GM19099 (cell line): Measurements from ENCODE around the gene ADGRL3.

Experiments used
- POLR2A ChIP-seq: IDR thresholded peaks from 3 replicates; pipeline ENCODE4 v1.6.1; 2011; ENCODE audit warnings: low read depth; ENCODE audit not compliant: insufficient read length; ENCODE audit errors: extremely low read depth

The ADGRL3 gene

DNA sequence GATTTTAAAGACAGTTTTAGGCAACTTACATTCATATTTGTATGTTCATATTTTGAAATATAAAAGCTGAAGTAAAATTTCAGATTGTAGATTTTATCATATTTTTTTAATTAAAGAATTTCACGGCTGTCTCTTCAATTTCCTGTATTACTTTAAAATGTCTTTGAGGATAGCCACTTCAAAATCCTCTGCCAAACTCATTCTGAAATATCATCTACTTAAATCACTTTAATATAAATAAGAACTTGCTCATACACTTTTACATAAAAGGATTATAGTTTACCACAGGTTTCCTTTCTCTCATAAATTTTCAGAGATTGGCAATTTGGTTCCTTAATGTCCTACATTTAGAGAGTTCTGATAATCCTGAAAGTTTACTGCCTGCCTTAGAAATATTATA, 478.2 kb downstream of the ADGRL3 start:
- TF ChIP-seq POLR2A: no peak

DNA sequence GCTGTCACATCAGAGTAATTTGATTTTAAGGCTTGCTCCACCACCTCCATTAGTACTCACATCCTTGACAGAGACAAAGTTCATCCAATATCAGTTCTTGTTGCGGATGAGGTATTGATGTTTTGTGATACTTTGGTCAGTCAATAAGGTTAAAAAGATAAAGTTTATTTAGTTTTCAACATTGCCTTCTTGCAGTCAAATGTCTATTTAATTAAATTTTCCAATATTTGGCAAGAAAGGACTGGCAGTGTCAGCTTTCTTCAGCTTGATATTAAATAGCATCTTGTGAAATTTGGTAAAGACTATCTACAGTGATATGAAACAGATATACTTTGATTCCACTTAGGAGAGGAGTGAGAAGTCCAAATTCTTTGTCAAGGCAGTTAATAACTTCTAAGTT, 493.4 kb downstream of the ADGRL3 start:
- TF ChIP-seq POLR2A: no peak

DNA sequence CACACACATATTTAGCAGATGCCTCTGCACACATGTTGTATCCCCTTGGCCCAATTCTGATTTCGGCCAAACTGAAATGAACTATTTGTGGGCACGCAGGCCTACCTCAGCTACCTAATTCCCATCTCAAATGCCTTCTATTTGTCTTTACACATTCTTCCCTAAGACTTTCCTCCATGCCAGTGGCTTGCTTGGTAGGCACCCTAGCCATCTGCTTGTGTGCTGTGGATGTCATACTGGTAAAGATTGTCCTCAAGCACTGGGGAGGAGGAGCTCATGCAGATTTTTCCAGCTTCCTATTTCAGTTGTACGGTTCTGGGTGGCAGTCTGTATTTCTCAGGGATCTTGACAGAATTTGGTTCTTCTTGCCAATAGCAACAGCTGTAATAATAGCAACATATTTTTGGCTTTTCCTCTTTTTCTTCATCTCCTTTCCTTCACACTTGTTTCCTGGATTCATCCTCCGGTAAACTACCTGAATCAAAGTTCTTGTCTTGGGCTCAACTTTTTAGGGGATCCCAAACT, 514.3 kb downstream of the ADGRL3 start:
- no peak for TF ChIP-seq POLR2A

DNA sequence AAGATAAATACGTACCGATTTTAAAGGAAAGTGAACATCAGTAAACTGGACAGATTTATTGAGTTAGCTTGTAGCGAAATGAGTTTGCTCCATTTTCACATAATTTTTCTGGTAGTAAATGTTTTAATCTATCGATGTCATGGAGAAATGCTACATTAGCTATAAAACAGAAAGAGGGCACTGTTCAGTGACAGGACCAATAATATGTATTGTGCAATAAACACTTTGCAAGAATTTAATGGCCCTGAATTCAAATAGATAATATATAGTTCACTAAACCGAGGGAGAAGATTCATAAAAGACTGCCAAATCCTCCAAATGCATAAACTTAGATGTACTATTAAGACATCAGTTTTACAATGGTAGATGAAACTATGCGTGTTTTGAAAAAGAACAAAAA, 516.3 kb downstream of the ADGRL3 start:
- TF ChIP-seq POLR2A: no peak

DNA sequence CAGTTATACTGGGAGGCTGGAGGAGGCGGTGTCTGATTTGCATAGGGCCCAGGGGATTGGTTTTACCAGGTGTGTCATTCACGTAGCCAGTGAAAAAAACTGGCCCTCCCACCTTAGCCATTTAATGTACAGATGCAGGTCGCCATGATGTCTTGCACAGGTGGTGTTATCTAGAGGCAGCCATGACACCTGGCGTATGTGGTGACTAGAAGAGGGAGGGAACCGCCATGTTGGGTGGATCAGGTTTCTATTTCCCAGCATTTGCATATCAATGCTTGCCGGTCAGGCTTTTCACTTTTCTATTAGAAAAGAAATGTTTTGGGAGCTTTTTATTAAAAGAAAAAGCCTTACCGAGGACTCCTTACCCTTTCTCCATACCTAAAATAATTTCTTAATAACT, 523.4 kb downstream of the ADGRL3 start:
- no peak for TF ChIP-seq POLR2A

DNA sequence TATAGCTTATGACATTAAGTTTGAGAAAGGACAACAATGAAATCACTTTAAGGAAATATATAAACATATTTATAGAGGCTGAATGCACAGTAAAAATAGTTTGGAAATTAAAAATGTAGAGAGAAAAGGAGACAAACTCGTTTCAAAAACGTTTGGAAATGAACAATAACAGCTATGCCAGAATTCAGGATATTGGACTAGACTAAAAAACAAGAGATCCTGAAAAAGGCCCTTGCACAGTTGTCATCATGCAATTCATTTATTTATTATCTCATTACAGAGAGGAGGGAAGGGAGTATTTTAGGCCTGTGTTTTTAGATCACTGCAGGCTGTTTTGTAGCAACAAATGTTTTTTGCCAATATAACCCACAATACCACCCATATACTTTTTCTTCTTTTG, 527.2 kb downstream of the ADGRL3 start:
- no peak for TF ChIP-seq POLR2A

DNA sequence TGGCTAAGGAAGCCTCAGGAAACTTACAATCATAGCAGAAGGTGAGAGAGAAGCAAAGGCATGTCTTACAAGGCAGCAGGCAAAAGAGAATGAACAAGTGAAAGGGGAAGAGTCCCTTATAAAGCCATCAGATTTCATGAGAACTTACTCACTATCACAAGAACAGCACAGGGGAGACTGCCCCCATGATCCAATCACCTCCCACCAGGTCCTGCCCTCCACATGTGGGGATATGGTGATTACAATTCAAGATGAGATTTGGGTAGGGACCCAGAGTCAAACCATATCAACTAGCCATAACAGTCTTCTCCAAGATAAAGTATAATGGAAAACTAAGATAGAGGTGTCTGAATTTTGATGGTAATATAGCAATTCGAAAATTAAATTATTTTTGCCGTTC, 534.3 kb downstream of the ADGRL3 start:
- TF ChIP-seq POLR2A: no peak

DNA sequence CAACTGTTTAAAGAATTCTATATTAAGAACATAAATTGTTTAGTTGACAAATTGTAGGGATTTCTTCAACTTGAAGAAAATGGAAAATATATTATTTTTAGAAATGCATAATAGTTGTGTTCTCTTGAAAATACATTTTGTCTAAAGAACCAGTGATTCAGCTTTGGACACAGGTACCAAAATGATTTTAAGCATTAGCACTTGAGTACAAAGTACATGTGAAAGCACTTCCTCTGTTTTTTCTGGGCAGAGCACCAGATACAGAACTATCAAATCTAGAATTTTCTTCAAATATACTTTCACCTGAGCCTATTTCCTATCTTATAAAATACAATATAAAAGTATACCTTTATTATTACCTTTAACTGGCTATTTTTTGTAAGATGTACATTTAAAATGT, 539.8 kb downstream of the ADGRL3 start:
- no peak for TF ChIP-seq POLR2A

DNA sequence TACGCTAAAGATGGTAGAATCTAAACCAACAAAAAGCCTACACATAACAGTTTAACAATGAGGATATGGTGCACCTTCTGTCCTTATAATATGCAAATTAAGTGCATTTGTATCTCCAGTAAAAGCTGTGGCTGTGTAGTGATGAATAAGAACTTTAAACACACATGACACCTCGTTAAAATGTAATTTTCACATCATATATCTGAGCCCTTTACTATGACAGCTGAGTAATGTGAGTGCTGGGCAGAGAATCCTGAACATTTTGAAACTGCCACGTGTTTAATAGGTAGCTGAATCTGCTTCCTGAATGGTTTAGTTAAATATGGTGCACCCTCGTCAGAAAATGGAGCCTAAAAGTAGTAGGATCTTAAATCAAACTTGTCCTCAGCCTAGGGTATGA, 540.8 kb downstream of the ADGRL3 start:
- no peak for TF ChIP-seq POLR2A

DNA sequence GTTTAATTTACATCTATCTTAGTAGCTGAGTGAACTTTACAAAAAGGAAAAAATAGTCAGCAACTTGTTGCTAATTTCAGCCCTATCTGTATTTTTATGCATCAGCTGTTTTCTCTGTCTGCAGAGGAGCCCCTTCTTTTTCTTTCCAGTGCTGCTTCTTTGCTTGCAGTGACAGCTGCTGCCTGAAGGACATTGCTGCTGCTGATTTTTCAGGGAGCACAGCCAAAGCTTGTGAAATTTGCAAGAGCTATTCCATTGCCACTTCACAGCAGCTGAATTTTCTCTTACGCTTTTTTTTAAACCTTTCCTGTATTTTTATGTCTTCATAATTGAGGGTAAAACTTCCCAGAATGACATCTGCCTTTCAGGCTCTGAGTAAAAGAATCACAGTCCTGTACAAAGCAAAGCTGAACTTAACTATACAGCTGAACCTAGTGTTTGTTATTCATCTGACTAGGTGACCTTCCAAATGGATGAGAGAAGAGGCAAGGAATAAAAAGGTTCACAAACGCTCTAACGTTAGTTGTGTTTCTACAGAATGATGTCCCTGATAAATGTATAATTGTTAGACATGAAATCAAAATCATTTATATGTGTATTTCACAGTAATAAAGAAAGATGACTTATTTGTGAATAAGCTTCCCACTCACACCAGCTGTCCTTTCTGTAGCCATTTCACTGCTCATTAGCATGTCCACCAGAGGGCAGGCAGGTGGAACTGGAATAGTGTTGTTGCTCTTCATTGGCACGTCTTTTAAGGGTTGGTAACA, 541.4 kb downstream of the ADGRL3 start:
- TF ChIP-seq POLR2A: no peak

DNA sequence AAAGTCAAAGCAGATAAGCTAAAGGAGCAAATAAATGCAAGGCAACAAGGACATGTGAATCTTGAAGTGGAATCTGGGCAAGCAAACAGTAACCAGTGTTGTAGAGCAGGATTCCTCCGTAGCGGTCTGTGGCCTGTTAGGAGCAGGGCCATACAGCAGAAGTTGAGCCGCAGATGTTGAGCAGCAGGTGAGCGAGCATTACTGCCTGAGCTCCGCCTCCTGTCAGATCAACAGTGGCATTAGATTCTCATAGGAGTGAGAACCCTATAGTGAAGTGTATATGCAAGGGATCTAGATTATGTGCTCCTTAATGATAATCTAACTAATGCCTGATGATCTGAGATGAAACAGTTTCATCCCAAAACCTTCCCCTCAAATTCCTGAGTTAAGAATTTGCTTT, 550.7 kb downstream of the ADGRL3 start:
- TF ChIP-seq POLR2A: no peak

DNA sequence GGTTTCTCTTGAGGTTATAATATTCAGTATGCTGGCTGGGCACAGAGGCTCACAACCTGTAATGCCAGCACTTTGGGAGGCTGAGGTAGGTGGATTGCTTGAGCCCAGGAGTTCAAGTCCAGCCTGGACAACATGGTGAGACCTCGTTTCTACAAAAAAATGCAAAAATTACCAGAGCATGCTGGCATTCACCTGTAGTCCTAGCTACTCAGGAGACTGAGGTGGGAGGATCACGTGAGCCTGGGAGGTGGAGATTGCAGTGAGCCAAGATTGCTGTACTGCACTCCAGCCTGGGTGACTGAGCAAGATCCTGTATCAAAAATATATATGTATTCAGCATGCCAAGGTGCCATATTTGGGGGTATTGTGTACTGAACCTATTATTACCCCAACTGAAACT, 552.5 kb downstream of the ADGRL3 start:
- TF ChIP-seq POLR2A: no peak

DNA sequence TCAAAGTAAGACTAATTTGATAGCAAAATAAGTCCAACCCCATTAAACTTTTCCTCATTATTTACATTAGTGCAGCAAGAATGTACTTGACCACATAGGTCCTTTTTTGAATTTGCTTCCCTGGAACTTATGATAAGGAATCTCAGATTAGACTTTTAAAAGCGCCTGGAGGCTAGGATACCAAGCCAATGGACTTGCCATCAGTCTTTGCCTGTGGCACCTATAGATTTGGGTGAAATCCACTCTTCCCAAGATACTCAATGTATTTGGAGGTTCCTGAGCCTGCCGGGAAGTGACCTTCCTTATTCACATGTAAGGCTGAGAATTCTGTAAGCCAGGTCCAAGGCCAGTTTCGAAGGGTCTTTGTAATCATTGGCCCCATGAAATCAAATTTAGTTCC, 553.6 kb downstream of the ADGRL3 start:
- no peak for TF ChIP-seq POLR2A

DNA sequence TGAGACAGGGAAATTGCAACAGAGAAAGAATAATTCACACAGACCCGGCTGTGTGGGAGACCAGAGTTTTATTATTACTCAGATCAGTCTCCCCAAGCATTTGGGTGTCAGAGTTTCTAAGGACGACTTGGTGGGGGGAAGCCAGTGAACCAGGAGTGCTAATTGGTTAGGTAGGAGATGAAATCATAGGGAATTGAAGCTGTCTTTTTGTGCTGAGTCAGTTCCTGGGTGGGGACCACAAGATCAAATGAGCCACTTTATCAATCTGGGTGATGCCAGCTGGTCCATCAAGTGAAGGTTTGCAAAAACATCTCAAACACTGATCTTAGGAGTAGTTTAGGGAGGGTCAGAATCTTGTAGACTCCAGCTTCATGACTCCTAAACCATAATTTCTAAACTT, 560.7 kb downstream of the ADGRL3 start:
- TF ChIP-seq POLR2A: no peak

DNA sequence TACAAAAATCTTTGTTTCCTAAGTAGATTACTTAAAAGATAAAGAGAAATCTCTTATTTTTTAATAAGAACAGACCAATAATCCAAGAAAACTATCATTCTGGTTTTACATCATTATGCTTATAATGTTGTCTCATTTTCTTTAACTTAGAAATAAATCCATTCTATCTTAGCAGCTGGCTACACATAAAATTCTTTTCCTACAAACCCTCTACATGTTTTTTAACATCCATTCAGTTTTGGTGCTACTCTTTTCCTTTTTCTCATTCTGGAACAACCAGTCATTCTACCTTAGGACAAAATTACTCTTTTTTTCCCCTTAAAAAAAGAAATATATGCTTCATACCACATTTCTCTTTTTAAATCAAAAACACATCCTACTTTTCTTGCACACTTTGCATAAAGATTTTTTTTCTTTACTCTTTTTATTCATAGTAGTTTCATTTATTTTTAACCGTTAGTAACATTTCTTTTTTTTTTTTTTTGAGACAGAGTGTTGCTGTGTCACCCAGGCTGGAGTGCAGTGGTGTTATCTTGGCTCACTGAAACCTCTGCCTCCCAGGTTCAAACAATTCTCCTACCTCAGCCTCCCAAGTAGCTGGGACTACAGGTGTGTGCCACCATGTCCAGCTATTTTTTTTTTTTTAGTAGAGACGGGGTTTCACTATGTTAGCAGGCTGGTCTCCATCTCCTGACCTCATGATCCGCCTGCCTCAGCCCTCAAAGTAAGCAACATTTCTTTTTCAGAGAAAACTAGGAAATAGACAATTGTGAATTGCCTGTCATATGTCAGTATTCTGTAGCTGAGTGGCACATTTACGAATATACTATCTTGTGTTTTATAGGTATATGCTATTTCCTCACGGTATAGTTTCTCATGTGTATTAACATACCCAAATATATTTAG, 562.8 kb downstream of the ADGRL3 start:
- no peak for TF ChIP-seq POLR2A

DNA sequence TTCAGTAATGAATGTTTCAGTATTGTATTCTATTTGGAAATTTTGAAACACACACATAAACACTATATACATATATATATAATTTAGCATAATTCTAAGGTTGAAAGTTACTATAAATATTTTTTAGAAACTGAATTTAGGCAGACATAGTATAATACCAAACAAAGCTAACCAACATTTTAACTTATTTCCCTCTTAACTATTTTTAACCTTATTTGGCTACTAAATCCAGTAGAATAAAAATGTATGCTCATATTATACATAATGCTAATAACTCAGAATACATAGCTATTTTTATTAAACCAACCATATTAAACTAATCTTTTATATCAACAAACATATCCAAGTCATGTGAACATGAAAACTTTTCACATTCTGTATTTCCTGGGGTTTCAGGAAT, 563.6 kb downstream of the ADGRL3 start:
- no peak for TF ChIP-seq POLR2A
